SK-N-SH (cell line): ENCODE measurements around the gene DDX31.

ENCODE experiments used
- CTCF ChIP-seq: fragments of 200-600 bp; sonication (generic); IDR thresholded peaks from 2 replicates; pipeline ENCODE4 v1.6.1; 2017; ENCODE audit warnings: antibody characterized with exemption, mild to moderate bottlenecking, moderate library complexity
- EP300 ChIP-seq, 2 experiments: IDR thresholded peaks; 2 replicates each; pipeline versions ENCODE4 v1.4.0 to v1.6.1; 2012; ENCODE audit warnings: borderline replicate concordance in 1 of 2, low read depth in 1 of 2, low read length in 1 of 2
- EZH2phosphoT487 ChIP-seq: fragments of 200-600 bp; sonication (generic); IDR thresholded peaks from 2 replicates; pipeline ENCODE4 v1.6.1; 2017; ENCODE audit warnings: low read depth, mixed run types, mild to moderate bottlenecking, antibody characterized with exemption, moderate library complexity, borderline replicate concordance
- FOSL2 ChIP-seq: IDR thresholded peaks from 2 replicates; pipeline ENCODE4 v1.4.0; 2012; ENCODE audit warnings: low read depth, mild to moderate bottlenecking, moderate library complexity, borderline replicate concordance
- FOXJ3 ChIP-seq: sonication (generic); formaldehyde crosslinking; IDR thresholded peaks from 2 replicates; pipeline ENCODE4 v1.5.1; 2020; ENCODE audit warnings: mild to moderate bottlenecking, missing genetic modification reagents
- GABPA ChIP-seq: IDR thresholded peaks from 2 replicates; pipeline ENCODE4 v1.4.0; 2012; ENCODE audit warnings: low read depth, mild to moderate bottlenecking
- GATA2 ChIP-seq: sonication (generic); formaldehyde crosslinking; IDR thresholded peaks from 2 replicates; pipeline ENCODE4 v1.5.0; 2020; ENCODE audit warnings: mild to moderate bottlenecking, missing genetic modification reagents
- NFIC ChIP-seq: IDR thresholded peaks from 2 replicates; pipeline ENCODE4 v1.4.0; 2012; ENCODE audit warnings: borderline replicate concordance
- POLR2AphosphoS5 ChIP-seq: IDR thresholded peaks from 2 replicates; pipeline ENCODE4 v1.6.1; 2012; ENCODE audit warnings: low read depth, low read length
- REST ChIP-seq: IDR thresholded peaks from 2 replicates; pipeline ENCODE4 v1.6.1; 2012; ENCODE audit warnings: mild to moderate bottlenecking, low read depth, low read length, moderate library complexity
- SMC3 ChIP-seq: IDR thresholded peaks from 2 replicates; pipeline ENCODE4 v1.6.1; 2012; ENCODE audit warnings: low read depth, low read length, improper control_type of control experiment
- TAF1 ChIP-seq: IDR thresholded peaks from 2 replicates; pipeline ENCODE4 v1.6.1; 2012; ENCODE audit warnings: low read depth, mild to moderate bottlenecking, low read length, moderate library complexity, borderline replicate concordance
- ZBTB33 ChIP-seq: IDR thresholded peaks from 2 replicates; pipeline ENCODE4 v1.4.0; 2012; ENCODE audit warnings: low read depth, borderline replicate concordance

GRCh38 chr9:132616725-132617124, 53.1 kb downstream of the DDX31 start:
- TF ChIP-seq FOSL2 (no peak), CTCF (no peak), FOXJ3 (no peak), POLR2AphosphoS5 (no peak), GABPA (no peak), REST (no peak), ZBTB33 (no peak), TAF1 (no peak), EZH2phosphoT487 (no peak), SMC3 (no peak), GATA2 (CRISPR knock-in tag) (no peak), EP300 (IDR thresholded peaks at IDR 0.05; ENCODE audit: borderline replicate concordance in 1 of 2, low read depth in 1 of 2, low read length in 1 of 2) (no peak), NFIC (no peak)
